ENCODE data around the gene MEIOSIN. TPM values are rescaled to one million over a fixed set of nuclear protein-coding genes. Genes with fewer than 3 reads are reported as not detected.
"Not testable (repeated sequence)": the region's sequence is repeated elsewhere in the genome, so short reads cannot be mapped to it uniquely, and the experiment has no call there.

MEIOSIN gene
- total RNA-seq, 5 donors from 2014 or later (not counting 1 experiment from before 2014, with no cell fraction given) = not detected

GRCh38 chr19:45793876-45794275, 60.6 kb downstream of the MEIOSIN start:
- Mint-ChIP-seq H3K9me3 (no peaks in the 10 kb centered on the region), H3K27ac (no peak overlapping the region), H3K27me3 (peaks cover 17 to 43% of the 10 kb centered on the region in 2 donors), H3K4me3 (peak overlapping the region in 2 of 3 donors; percentile 53 to 85), H3K36me3 (peaks cover 7% of the 10 kb centered on the region), H3K4me1 (peaks cover 32 to 46% (median 44%) of the 10 kb centered on the region in 3 donors)
- H3K9me3 ChIP-seq = no peaks in the 10 kb centered on the region
- ChIA-PET CTCF (no interaction called here), POLR2A (interaction anchor here in 1 of 2 donors (0.6 to 0.7 kb wide), 2 partner anchors 21 to 24 kb away, joined by 6 read pairs; no protein-coding TSS in a partner anchor)
- WGBS (ENCODE audit: insufficient coverage) = 37% methylated on average over 4 of the region's 6 CpGs
- H3K27ac ChIP-seq (ENCODE audit: low read length) = no peak overlapping the region
- no peak overlapping the region for H3K4me3 ChIP-seq (ENCODE audit: control insufficient read depth in 1 of 2, extremely low read depth in 1 of 2, low read length in 1 of 2)
- ATAC-seq (replicated peaks in 1 of 4) = no peak
- H3K27me3 ChIP-seq (replicated peaks in 1 of 2; ENCODE audit: control insufficient read depth in 2 of 2, extremely low read depth in 1 of 2, insufficient read depth in 2 of 2, low read length in 1 of 2) = peaks cover 9 to 51% of the 10 kb centered on the region in 2 experiments
- H3K36me3 ChIP-seq (ENCODE audit: control insufficient read depth in 2 of 2, extremely low read depth in 1 of 2, insufficient read depth in 1 of 2, low read length in 1 of 2) = peaks cover 4 to 9% of the 10 kb centered on the region in 2 donors
- no peak for DNase-seq
- peaks cover 23 to 35% of the 10 kb centered on the region in 2 experiments for H3K4me1 ChIP-seq (ENCODE audit: control insufficient read depth in 1 of 2, extremely low read depth in 1 of 2, insufficient read depth in 2 of 2, low read length in 2 of 2)

- 86% methylated on average over 1 of the region's 2 CpGs for WGBS (ENCODE audit: insufficient coverage)
- H3K27ac Mint-ChIP-seq = peak overlapping the region in 1 of 2 donors; percentile 16
- Histone ChIP-seq H3K4me1 (ENCODE audit: control insufficient read depth in 1 of 2, extremely low read depth in 1 of 2, insufficient read depth in 2 of 2, low read length in 2 of 2) (peaks cover 23 to 41% of the 10 kb centered on the region in 2 experiments), H3K4me3 (ENCODE audit: control insufficient read depth in 1 of 2, extremely low read depth in 1 of 2, low read length in 1 of 2) (no peak overlapping the region), H3K9me3 (no peaks in the 10 kb centered on the region), H3K27ac (ENCODE audit: low read length) (no peak overlapping the region), H3K27me3 (replicated peaks in 1 of 2; ENCODE audit: control insufficient read depth in 2 of 2, extremely low read depth in 1 of 2, insufficient read depth in 2 of 2, low read length in 1 of 2) (peaks cover 4 to 58% of the 10 kb centered on the region in 2 experiments), H3K36me3 (ENCODE audit: control insufficient read depth in 2 of 2, extremely low read depth in 1 of 2, insufficient read depth in 1 of 2, low read length in 1 of 2) (peaks cover 0 to 2% of the 10 kb centered on the region in 2 donors)
- no peak for DNase-seq
- ChIA-PET CTCF (interaction anchor here in 1 of 2 donors (1.0 kb wide), 1 partner anchor 24 kb away, joined by 4 read pairs; no protein-coding TSS in a partner anchor), POLR2A (no interaction called here)
- H3K4me3 Mint-ChIP-seq = peak overlapping the region in 1 of 3 donors; percentile 39
- no peak for ATAC-seq (replicated peaks in 1 of 4)
- peaks cover 20 to 47% of the 10 kb centered on the region in 2 donors for H3K27me3 Mint-ChIP-seq
- peaks cover 33 to 46% (median 41%) of the 10 kb centered on the region in 3 donors for H3K4me1 Mint-ChIP-seq
- H3K9me3 Mint-ChIP-seq = no peaks in the 10 kb centered on the region
- no peaks in the 10 kb centered on the region for H3K36me3 Mint-ChIP-seq
These were observed 61.4 kb downstream of the MEIOSIN start for GRCh38 chr19:45794627-45795026.

GRCh38 chr19:45798995-45799517, 65.8 kb downstream of the MEIOSIN start:
- Histone ChIP-seq H3K4me1 (ENCODE audit: control insufficient read depth in 1 of 2, extremely low read depth in 1 of 2, insufficient read depth in 2 of 2, low read length in 2 of 2) (peaks cover 0 to 7% of the 10 kb centered on the region in 2 experiments), H3K27me3 (replicated peaks in 1 of 2; ENCODE audit: control insufficient read depth in 2 of 2, extremely low read depth in 1 of 2, insufficient read depth in 2 of 2, low read length in 1 of 2) (peaks cover 2 to 74% of the 10 kb centered on the region in 2 experiments), H3K4me3 (ENCODE audit: control insufficient read depth in 1 of 2, extremely low read depth in 1 of 2, low read length in 1 of 2) (no peak overlapping the region), H3K27ac (ENCODE audit: low read length) (no peak overlapping the region), H3K36me3 (ENCODE audit: control insufficient read depth in 2 of 2, extremely low read depth in 1 of 2, insufficient read depth in 1 of 2, low read length in 1 of 2) (no peaks in the 10 kb centered on the region), H3K9me3 (no peaks in the 10 kb centered on the region)
- ATAC-seq (replicated peaks in 1 of 4) = peak; percentile 66 to 97 (median 78)
- H3K4me3 Mint-ChIP-seq = no peak overlapping the region
- peak in 33 of 35 experiments; percentile 16 to 80 (median 47) for DNase-seq
- H3K27me3 Mint-ChIP-seq = peaks cover 30 to 52% of the 10 kb centered on the region in 2 donors
- ChIA-PET CTCF (interaction anchor here (0.6 to 5.3 kb wide), 8 partner anchors 16 to 196 kb away, joined by 3 to 61 read pairs (median 5); partner anchors contain the start of genes SIX5 (in 2 of the 2), DMPK (in 1 of the 2) and SNRPD2 (in 1 of the 2)), POLR2A (interaction anchor here in 1 of 2 donors (0.6 kb wide), 1 partner anchor 1551 kb away, joined by 3 read pairs; no protein-coding TSS in a partner anchor)
- H3K9me3 Mint-ChIP-seq = no peaks in the 10 kb centered on the region
- H3K4me1 Mint-ChIP-seq = peaks cover 5 to 12% (median 9%) of the 10 kb centered on the region in 3 donors
- WGBS (ENCODE audit: insufficient coverage) = 14% methylated on average over 4 of the region's 10 CpGs
- no peak overlapping the region for H3K27ac Mint-ChIP-seq
- H3K36me3 Mint-ChIP-seq = no peaks in the 10 kb centered on the region

- POLR2A ChIA-PET = interaction anchor here (0.5 to 0.6 kb wide), 2 partner anchors 29 to 1550 kb away, joined by 3 to 6 read pairs; no protein-coding TSS in a partner anchor
- not testable (repeated sequence) for H3K9me3 ChIP-seq; ATAC-seq (replicated peaks in 1 of 4); H3K27ac ChIP-seq (ENCODE audit: low read length); DNase-seq; H3K9me3 Mint-ChIP-seq; H3K36me3 Mint-ChIP-seq; H3K4me3 Mint-ChIP-seq; H3K27ac Mint-ChIP-seq; H3K4me1 ChIP-seq (ENCODE audit: control insufficient read depth in 1 of 2, extremely low read depth in 1 of 2, insufficient read depth in 2 of 2, low read length in 2 of 2); H3K4me3 ChIP-seq (ENCODE audit: control insufficient read depth in 1 of 2, extremely low read depth in 1 of 2, low read length in 1 of 2); H3K36me3 ChIP-seq (ENCODE audit: control insufficient read depth in 2 of 2, extremely low read depth in 1 of 2, insufficient read depth in 1 of 2, low read length in 1 of 2)
- CTCF ChIA-PET = interaction anchor here (0.6 to 5.3 kb wide), 7 partner anchors 17 to 195 kb away, joined by 3 to 61 read pairs (median 5); partner anchors contain the start of genes SIX5 (in 2 of the 2), DMPK (in 1 of the 2) and SNRPD2 (in 1 of the 2)
- 100% methylated on average over 1 of the region's 5 CpGs for WGBS (ENCODE audit: insufficient coverage)
- peaks cover 2 to 70% of the 10 kb centered on the region in 2 experiments for H3K27me3 ChIP-seq (replicated peaks in 1 of 2; ENCODE audit: control insufficient read depth in 2 of 2, extremely low read depth in 1 of 2, insufficient read depth in 2 of 2, low read length in 1 of 2)
- peaks cover 30 to 50% of the 10 kb centered on the region in 2 donors for H3K27me3 Mint-ChIP-seq
- peaks cover 5 to 10% (median 8%) of the 10 kb centered on the region in 3 donors for H3K4me1 Mint-ChIP-seq
These were observed 66.3 kb downstream of the MEIOSIN start for GRCh38 chr19:45799541-45799940.

GRCh38 chr19:45800070-45800553, 66.9 kb downstream of the MEIOSIN start:
- POLR2A ChIA-PET = interaction anchor here in 1 of 2 donors (0.5 kb wide), 1 partner anchor 30 kb away, joined by 6 read pairs; no protein-coding TSS in a partner anchor
- Mint-ChIP-seq H3K4me1 (peaks cover 5 to 6% (median 6%) of the 10 kb centered on the region in 3 donors), H3K9me3 (no peaks in the 10 kb centered on the region), H3K36me3 (no peaks in the 10 kb centered on the region), H3K4me3 (no peak overlapping the region), H3K27me3 (peaks cover 26 to 45% of the 10 kb centered on the region in 2 donors), H3K27ac (no peak overlapping the region)
- peaks cover 2 to 64% of the 10 kb centered on the region in 2 experiments for H3K27me3 ChIP-seq (replicated peaks in 1 of 2; ENCODE audit: control insufficient read depth in 2 of 2, extremely low read depth in 1 of 2, insufficient read depth in 2 of 2, low read length in 1 of 2)
- ATAC-seq (replicated peaks in 1 of 4) (no peak), DNase-seq (no peak)
- no peak overlapping the region for H3K4me3 ChIP-seq (ENCODE audit: control insufficient read depth in 1 of 2, extremely low read depth in 1 of 2, low read length in 1 of 2)
- H3K36me3 ChIP-seq (ENCODE audit: control insufficient read depth in 2 of 2, extremely low read depth in 1 of 2, insufficient read depth in 1 of 2, low read length in 1 of 2) = no peaks in the 10 kb centered on the region
- CTCF ChIA-PET = interaction anchor here (0.6 to 5.3 kb wide), 5 partner anchors 17 to 108 kb away, joined by 3 to 61 read pairs (median 5); partner anchors contain the start of genes SIX5 (in 2 of the 2) and SNRPD2 (in 1 of the 2)
- peaks cover 0 to 6% of the 10 kb centered on the region in 2 experiments for H3K4me1 ChIP-seq (ENCODE audit: control insufficient read depth in 1 of 2, extremely low read depth in 1 of 2, insufficient read depth in 2 of 2, low read length in 2 of 2)
- 87% methylated on average over 6 of the region's 8 CpGs for WGBS (ENCODE audit: insufficient coverage)
- H3K27ac ChIP-seq (ENCODE audit: low read length) = no peak overlapping the region
- H3K9me3 ChIP-seq = no peaks in the 10 kb centered on the region

GRCh38 chr19:45801603-45802175, 68.5 kb downstream of the MEIOSIN start:
- DNase-seq (no peak), ATAC-seq (replicated peaks in 1 of 4) (no peak)
- H3K36me3 ChIP-seq (ENCODE audit: control insufficient read depth in 2 of 2, extremely low read depth in 1 of 2, insufficient read depth in 1 of 2, low read length in 1 of 2) = no peaks in the 10 kb centered on the region
- Mint-ChIP-seq H3K4me1 (peaks cover 5 to 6% (median 6%) of the 10 kb centered on the region in 3 donors), H3K27ac (no peak overlapping the region), H3K36me3 (no peaks in the 10 kb centered on the region), H3K27me3 (peaks cover 21 to 33% of the 10 kb centered on the region in 2 donors), H3K4me3 (no peak overlapping the region), H3K9me3 (no peaks in the 10 kb centered on the region)
- 71% methylated on average over 5 of the region's 7 CpGs for WGBS (ENCODE audit: insufficient coverage)
- H3K27ac ChIP-seq (ENCODE audit: low read length) = no peak overlapping the region
- H3K27me3 ChIP-seq (replicated peaks in 1 of 2; ENCODE audit: control insufficient read depth in 2 of 2, extremely low read depth in 1 of 2, insufficient read depth in 2 of 2, low read length in 1 of 2) = peaks cover 0 to 49% of the 10 kb centered on the region in 2 experiments
- POLR2A ChIA-PET = no interaction called here
- CTCF ChIA-PET = interaction anchor here (0.6 to 5.3 kb wide), 2 partner anchors 32 to 194 kb away, joined by 6 to 61 read pairs; partner anchors contain the start of gene SIX5 (in 1 of the 2)
- no peak overlapping the region for H3K4me3 ChIP-seq (ENCODE audit: control insufficient read depth in 1 of 2, extremely low read depth in 1 of 2, low read length in 1 of 2)
- no peaks in the 10 kb centered on the region for H3K9me3 ChIP-seq
- peaks cover 0 to 6% of the 10 kb centered on the region in 2 experiments for H3K4me1 ChIP-seq (ENCODE audit: control insufficient read depth in 1 of 2, extremely low read depth in 1 of 2, insufficient read depth in 2 of 2, low read length in 2 of 2)
